ENCODE results near the gene DDN. TPM values are rescaled to one million over a fixed set of nuclear protein-coding genes. Genes with fewer than 3 reads are reported as not detected.

Gene DDN
- total RNA-seq, 1 donor from 2014 or later, result not detected

- DNase-seq (ENCODE audit: low spot score), result no peak
- no peak for ATAC-seq
These were observed 29.9 kb downstream of the DDN start for GRCh38 chr12:48969160-48969771.

DNA sequence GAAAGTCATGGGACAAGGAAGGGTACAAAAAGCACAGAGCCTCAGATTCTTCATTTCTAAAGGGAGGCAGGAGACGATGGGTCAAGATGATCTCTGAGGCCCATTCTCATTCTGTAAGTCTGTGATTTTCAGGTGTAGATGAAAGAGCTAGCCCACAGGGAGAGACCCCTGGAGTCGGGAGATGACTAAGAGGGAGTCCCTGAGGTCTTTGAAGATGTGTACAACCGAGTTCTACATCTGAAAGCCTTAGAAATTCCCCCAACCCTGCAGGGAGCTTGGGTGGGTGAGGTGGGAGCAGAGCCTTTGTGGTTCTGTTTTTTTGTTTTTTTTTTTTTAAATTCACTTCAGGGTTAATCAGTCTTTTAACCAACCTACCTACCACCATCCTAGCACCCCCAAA lies 30.7 kb downstream of the DDN start:
- DNase-seq (ENCODE audit: low spot score) (no peak), ATAC-seq (no peak)

GRCh38 chr12:48967991-48968390 lies 31.2 kb downstream of the DDN start:
- ATAC-seq (no peak), DNase-seq (ENCODE audit: low spot score) (no peak)

DNA sequence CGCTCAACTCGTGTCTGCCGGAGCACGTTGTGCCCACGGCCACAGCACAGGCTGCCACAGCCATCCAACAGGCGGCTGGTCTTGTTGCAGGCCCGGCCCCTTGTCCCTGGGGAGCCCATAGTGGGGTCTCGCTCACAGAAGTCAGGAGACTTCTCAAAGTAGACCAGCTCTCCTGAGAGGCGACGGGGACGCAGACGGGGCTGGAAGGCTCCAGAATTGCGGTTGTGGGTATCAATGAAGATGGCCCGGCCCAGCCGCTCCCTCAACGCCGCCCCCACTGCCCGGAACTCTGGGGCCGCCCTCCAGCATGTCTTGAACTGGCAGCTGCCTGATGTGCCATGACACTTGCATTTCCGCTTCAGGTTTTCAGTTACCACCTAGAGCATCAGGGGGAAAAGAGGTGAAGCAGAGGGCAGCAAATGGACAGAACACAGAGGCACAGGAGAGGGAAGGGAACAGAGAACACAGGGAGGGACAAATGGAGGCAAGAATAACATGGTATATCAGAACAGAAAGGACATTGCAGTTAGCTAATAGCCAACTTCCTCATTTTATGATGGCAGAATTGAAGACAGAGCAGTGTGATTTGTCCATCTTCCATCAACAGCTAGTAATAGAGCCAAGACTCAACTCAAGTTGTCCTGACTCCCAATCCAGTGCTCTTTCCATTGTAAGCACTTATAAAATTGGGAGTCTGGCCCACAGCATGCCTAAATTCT lies 32.8 kb downstream of the DDN start:
- DNase-seq (ENCODE audit: low spot score) (no peak), ATAC-seq (no peak)

DNA sequence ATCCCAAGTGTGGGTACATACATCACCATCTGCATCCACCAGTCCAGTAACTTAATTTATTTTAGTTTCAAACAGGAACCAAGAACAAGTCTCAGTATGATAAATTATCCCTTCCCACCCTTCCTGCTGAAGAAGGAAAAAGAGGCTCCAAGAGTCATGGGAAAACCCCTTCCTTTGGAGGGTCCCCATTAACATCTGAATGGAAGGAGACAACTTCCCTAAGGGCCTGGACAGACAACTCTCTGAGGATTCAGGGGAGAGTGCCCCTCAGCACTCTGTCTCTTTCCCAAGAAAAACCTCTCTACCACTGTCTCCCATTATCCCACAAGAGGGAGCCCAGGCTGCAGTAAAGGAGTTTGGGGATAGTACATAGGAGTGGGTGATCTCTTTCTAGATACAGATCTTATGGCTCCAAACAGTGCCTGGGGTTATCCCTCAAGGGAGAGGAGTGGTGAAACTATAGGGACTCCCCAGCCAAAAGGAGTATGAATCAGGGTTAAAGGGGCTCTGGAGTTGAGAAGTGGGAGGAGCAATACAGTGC lies 33.8 kb downstream of the DDN start:
- no peak for DNase-seq (ENCODE audit: low spot score)
- ATAC-seq, result peak; percentile 25

DNA sequence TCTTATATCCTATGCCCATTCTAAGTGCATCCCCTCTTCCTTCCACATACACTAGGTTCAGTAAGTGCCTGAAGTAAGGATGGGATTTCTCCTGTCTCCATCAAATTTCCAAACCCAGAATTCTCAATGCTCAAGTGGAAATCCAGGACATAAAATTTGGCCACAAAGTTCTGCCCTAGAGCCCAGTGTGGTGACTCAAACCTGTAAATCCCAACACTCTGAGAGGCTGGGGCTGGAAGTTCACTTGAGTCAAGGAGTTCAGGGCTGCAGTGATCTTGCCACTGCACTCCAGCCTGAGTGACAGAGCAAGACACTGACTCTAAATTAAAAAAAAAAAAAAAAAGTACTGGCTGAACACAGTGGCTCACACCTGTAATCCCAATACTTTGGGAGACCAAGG lies 37.4 kb downstream of the DDN start:
- DNase-seq (ENCODE audit: low spot score), result no peak
- ATAC-seq, result no peak

- DNase-seq (ENCODE audit: low spot score), result no peak
- ATAC-seq, result no peak
These were observed 37.8 kb downstream of the DDN start for GRCh38 chr12:48961331-48961730.

DNA sequence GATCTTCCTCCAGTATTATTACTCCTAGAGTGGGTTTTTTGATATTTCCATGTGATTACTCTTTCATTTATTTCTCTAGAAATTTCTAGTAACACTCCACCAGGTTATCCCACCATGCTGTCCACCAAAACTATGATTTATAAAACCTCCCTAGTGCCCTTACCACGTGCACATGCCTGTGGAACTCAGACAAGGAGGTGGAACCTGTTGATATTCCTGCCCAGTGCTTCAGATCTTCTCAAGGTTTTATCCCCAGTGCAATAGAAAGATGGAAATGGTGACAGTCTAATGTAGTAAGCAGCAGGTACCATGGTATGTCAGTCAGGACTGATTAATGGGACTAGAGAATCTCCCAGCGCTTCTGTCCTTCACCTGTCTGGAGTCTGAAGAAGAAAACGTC lies 38.3 kb downstream of the DDN start:
- no peak for ATAC-seq
- no peak for DNase-seq (ENCODE audit: low spot score)

- DNase-seq (ENCODE audit: low spot score) (no peak), ATAC-seq (no peak)
These were observed 41.2 kb downstream of the DDN start for GRCh38 chr12:48958049-48958388.

GRCh38 chr12:48957141-48958048 lies 41.8 kb downstream of the DDN start, which contains the start of gene ARF3:
ARF3 (minus strand) TSS chr12:48957487; CDS start chr12:48941095, 16,392 bp downstream.
- ATAC-seq (peak; percentile 96), DNase-seq (ENCODE audit: low spot score) (peak; percentile 94)

DNA sequence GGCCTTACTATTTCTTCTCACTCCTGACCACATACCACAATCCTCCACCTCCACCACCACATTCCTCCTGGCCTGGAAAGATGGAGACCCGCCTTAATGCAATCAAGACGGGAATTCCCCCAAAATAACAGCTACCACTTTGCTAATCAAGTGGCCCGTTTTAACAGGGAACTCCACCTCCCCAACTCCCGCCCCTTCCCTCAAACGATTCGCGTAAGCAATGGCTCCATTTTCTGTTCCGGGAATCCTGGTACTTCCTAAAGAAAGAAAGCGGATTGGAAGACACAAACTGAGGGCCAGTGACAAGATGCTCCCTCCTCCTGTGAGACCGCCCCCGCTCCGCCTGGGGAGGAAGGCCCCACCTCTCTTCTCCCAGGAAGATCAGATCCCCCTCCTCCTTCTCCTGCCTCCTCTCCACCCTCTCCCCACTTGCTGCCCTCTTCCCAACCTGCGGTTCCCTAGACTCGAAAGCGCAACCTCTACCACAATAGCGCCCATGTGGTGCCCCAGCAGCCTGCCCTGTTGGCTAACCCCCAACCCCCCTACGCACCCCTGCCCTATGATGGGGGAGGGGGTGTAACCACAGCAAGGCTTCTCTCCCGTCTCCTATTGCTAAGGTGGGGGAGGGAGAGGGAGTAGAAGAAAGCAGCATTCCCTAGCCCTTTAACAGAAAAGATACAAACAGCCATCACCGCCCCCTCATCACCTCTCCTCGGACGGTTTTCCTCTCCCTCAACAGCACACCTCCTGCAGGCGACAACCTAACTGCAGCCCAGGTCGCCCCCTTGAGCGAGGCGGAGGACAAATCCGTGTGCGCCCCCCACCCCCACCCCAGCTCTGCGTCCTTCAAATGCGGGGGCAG lies 42.7 kb downstream of the DDN start:
- ATAC-seq (peak; percentile 65), DNase-seq (ENCODE audit: low spot score) (peak; percentile 57)

- no peak for DNase-seq (ENCODE audit: low spot score)
- no peak for ATAC-seq
These were observed 44.2 kb downstream of the DDN start for GRCh38 chr12:48954841-48955501.

GRCh38 chr12:48954061-48954460 lies 45.1 kb downstream of the DDN start:
- ATAC-seq (no peak), DNase-seq (ENCODE audit: low spot score) (no peak)

DNA sequence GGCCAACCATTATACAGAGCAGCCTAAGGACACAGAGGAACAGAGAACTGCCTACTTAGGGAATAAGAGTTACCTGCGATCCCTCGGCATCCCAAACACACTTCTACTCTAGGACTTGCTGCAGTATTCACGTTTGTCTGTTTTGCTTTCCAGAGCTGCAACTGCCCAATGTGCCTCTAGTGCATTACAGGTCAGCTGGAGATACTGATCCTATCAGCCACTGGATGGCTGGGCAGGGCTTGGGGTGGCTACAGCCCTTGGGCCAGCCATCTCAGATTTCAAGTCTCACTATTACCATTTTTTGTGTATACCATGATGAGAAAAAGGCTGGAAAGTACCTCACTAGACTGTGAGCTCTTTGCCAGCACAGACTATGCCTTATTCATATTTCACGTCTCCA lies 46.5 kb downstream of the DDN start:
- DNase-seq (ENCODE audit: low spot score) (no peak), ATAC-seq (no peak)

DNA sequence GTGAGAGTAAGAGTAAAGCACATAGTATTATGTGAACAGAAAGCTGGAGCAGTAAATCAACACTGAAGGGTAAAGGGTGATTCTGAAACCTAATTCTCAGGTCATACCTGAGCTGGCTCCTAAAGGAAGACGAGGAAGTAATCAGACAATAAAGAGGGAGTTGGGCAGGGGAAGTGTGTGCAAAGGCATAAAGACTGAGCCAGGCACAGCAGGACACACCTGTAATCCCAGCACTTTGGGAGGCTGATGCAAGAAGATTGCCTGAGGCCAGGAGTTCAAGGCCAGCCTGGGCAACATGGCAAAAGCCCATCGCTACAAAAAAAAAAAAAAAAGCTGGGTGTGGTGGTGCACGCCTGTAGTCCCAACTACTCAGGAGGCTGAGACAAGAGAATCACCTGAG lies 51.4 kb downstream of the DDN start:
- no peak for ATAC-seq
- DNase-seq (ENCODE audit: low spot score), result no peak

GRCh38 chr12:48946943-48947342 lies 52.2 kb downstream of the DDN start:
- DNase-seq (ENCODE audit: low spot score) (no peak), ATAC-seq (no peak)

DNA sequence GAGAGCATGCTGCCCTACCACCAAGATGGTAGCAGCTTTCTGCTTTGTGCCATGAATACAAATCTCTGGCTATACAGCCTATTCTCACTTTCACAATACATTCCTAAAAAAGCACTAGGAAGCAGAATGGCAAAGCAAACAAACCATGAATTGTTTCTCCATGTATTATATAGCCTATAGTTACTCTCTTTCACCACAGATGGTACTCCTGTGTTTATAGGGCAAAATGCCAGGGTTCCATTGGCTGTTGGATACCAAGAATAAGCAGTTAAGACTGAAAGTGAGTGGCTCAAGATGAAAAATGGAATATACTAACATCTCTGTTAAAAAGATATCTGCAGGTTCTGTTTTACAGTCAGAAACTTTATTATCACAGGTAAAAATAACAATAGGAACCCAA lies 53.0 kb downstream of the DDN start:
- DNase-seq (ENCODE audit: low spot score), result no peak
- ATAC-seq, result no peak

All from left lobe of liver (tissue), 2 donors.